SHP77 treated with DMSO at 0.1 percent for 48 hours (cell line): ENCODE measurements around the gene KLRC3.
"Not testable (repeated sequence)": the region's sequence is repeated elsewhere in the genome, so short reads cannot be mapped to it uniquely, and the experiment has no call there.

Source experiments
- DNase-seq: peaks from one replicate; lab custom pipeline; 2025; lab: John Stamatoyannopoulos, UW

KLRC3 gene

DNA sequence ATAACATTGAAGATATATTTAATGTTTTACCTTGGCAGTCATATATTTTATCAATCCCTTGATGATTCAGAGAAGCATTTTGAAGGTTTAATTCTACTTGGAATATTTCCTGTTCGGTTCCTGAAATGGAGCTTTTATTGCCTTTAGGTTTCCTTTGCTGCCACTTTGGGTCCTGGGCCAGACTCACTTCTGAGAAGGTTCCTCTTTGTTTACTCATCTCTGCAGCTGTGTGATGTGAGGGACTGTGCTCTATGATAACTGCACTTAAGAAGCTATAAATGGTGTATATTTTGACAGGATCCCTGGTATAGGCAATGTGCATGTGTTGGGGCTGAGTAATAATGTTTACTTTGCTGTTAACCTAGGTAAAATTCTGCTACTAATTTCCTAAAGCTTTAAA is at the start of gene KLRC3:
Gene KLRC3, minus strand, starts transcription at position 262 of the 400 bp plus-strand sequence. Its CDS starts 45 bp downstream, at position 217.
- DNase-seq = not testable (repeated sequence)

DNA sequence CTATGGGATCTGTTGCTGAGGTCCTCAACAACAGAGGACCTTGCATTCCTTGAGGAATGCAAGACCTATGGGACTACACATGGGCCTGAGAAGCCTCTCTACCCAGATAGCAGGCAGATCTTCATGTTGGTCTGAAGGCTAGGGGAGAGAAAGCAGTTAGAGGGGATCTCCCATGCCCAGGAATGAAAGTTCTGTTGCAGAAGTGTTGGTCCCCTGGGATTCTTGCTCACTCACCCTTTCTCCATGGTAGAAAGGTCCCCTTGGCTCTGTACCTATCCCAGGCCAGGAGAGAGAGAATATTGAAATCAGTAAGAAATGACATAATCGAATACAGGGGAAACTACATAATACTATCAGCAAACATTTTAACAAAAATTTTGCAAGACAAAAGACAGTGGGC is 49.3 kb upstream of the KLRC3 start:
- no peak for DNase-seq

DNA sequence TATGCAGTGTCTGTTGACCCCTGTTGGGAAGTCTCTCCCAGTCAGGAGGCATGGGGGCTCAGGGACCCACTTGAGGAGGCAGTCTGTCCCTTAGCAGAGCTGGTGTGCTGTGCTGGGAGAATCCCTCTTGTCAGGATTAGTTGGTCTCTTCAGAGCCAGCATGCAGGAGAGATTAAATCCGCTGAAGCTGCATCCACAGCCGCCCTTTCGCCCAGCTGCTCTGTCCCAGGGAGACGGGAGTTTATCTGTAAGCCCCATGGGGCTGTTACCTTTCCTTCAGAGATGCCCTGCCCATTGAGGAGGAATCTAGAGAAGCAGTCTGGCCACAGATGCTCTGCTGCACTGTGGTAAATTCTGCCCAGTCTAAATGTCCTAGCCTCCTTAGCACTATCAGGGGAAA is 45.9 kb upstream of the KLRC3 start:
- no peak for DNase-seq

DNA sequence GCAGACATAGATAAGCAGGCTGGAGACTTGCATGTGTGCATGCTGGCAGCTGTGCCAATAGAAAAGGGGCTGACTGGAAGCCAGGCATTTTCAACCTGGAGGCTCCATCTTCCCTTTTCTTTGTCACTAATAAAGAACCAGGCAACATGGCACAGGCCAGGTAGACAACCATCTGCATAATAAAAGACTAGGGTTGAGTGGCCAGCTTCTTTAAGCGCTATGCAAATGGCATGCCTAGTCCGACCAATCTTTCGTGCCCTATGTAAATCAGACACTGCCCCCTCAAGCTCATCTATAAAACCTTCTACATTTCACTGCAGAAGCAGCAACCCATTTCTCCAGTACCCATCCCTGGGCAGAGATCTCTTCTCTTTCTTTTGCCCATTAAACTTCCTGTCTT is 37.4 kb upstream of the KLRC3 start:
- DNase-seq = no peak

DNA sequence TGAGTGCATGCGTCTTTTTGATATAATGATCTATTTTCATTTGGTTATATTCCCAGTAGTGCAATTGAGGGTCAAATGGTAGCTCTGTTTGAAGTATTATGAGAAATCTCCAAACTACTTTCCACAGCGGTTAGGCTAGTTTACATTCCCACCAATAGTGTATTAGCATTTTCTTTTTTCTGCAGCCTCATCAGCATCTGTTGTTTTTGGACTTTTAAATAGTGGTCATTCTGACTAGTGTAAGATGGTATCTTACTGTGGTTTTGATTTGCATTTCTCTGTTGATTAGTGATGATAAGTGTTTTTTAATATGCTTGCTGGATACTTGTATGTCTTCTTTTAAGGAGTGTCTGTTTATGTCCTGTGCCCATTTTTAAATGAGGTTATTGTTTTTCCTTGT is 36.5 kb upstream of the KLRC3 start:
- no peak for DNase-seq

DNA sequence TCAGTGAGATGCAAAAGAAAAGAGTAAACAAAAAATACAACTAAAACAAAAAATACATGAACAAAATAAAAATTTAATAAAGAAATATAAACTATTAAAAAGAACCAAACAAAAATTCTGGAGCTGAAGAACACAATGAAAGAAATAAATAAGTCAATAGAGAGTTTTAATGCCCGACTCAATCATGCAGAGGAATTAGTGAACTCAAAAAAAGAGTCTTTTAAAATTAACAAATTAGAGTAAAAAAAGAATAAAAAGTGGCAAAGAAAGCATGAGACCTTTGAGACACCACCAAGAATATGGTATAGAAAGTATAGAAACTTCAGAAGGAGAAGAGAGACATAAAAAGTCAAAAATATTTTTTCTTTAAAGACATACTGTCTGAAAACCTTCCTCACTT is 35.4 kb upstream of the KLRC3 start:
- no peak for DNase-seq

DNA sequence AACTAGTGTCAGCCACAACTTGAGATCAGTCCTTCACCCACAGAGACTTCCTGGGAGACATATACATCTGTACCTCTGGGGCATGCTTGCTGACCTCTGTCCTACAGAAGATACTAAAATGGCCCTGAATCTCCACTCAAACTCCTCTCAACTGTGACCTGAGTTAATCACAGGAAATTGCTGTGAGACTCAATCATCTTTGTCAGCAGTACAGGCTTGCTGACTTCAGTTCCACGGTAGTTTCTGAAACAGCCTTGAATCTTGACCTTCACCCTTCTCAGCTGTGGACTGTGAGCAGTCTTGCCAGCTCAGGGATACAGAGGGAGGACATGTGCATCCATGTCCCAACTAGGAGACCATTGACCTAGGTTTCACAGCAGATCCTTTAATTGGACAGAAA is 34.1 kb upstream of the KLRC3 start:
- no peak for DNase-seq

DNA sequence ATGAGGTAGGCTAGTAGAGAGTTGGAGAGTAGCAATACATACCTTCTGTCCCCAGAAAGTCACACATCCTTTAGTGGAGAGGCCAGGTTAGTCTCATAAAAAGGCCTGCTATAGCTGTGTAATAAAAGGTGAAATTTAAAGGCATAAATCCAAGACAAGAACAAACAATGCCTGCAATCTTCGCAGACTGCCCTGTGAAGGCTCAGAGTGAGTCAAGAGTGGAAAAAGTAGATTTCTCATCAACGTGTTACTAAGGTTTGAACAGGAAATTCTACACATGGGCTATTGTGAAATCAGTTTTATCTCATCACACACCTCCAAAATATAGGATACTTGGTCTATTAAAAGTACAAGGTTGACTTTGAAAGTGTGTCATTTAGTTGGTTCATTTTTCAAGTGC is 32.8 kb upstream of the KLRC3 start, which contains the start of gene KLRC1:
Gene KLRC1, minus strand, starts transcription at position 222 of the 400 bp plus-strand sequence. CDS start 2,221 bp downstream, outside the sequence.
- no peak for DNase-seq

DNA sequence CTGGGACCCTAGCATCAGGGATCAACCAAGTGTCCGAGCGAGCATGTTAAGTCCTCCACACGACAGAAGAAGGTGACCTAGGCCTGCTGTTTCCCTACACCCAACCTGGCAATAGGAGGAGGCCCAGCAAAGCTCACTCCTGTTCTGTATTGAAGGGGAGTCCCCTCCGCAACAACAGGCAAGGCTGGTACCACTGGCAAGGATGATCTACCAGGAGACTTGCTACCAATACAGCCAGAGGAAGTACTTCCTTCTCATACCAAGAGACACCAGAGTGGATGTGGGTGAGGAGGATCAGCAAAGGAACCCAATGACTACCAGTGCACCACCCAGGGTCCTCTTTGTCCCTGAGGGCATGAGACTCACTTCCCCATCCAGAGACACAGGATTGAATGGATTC is 27.8 kb upstream of the KLRC3 start:
- DNase-seq = no peak

DNA sequence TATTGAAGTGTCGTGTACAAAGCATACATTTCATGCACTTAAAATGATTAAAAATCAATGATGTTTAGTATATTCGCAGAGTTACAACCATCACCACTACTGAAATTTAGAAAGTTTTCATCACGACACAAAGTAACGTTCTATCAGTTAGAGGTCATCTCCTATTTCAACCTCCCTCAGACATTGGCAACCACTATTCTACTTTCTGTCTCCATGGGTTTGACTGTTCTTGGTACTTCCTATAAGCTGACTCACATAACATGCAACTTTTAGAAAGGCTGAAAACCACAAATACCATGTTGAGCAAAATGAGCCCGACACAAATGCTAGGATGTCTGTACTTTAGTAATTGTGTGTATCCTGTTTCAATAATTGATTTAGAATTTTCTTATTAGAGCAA is 25.7 kb upstream of the KLRC3 start:
- not testable (repeated sequence) for DNase-seq

DNA sequence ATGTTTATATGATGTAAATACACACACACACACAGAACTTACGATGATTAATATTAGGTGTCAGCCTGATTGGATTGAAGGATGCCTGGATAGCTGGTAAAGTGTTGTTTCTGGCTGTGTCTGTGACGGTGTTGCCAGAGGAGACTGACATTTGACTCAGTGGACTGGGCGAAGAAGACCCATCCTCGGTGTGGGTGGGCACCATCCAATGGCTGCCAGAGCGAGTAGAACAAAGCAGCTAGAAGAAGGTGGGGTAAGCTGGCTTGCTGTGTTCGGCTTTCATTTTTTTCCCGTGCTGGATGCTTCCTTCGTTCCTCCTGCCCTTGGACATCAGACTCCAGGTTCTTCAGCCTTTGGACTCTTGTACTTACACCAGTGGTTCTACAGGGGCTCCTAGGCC is 20.7 kb upstream of the KLRC3 start:
- DNase-seq = not testable (repeated sequence)

DNA sequence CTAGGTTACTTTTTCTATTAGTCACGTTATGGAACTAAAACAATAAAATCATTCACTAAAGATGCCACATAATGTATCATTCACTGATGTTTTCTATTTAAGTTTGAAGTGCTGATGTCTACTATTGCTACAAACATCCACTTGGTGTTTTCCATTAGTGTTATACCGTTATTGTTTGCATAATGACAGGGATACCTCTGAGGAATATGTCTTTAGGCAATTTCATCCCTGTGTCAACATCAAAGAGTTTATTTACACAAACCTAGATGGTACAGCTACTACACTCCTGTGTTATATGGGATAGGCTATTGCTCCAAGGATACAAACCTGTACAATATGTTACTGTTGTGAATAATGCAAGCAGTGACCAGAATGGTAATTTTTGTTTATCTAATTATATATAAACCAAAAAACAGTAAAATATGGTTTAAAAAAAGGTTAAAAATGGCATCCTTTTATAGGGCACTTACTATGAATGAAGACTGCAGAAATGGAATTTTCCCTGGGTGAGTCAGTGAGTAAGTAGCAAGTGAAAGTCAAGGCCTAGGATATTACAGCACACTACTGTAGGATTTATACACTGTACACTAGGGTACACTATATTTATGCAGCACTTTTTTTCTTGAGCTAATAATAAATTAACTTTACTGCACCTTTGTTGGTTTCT is 19.3 kb upstream of the KLRC3 start:
- DNase-seq = peak; percentile 33

DNA sequence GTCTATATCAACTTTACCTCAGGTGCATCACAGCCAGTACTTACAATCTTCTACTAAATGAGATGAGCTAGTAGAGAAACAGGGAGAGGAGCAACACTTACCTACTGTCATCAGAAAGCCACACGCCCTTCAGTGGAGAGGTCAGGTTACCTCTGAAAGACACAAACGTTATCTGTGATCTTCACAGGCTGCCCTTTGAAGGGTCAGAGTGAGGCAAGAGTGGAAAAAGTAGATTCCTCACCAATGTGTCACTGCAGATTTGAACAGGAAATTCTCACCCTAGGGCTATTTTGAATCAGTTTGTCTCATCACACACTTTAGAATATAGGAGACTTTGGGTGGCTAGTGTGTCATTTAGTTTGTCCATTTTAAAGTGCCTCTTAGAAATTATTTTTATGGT is 17.2 kb upstream of the KLRC3 start:
- DNase-seq = not testable (repeated sequence)

DNA sequence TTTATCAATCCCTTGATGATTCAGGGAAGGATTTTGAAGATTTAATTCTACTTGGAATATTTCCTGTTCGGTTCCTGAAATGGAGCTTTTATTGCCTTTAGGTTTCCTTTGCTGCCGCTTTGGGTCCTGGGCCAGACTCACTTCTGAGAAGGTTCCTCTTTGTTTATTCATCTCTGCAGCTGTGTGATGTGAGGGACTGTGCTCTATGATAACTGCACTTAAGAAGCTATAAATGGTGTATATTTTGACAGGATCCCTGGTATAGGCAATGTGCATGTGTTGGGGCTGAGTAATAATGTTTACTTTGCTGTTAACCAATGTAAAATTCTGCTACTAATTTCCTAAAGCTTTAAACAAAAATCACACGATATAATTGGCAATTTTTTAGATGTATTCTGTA is 15.4 kb upstream of the KLRC3 start, which contains the start of gene KLRC2:
Gene KLRC2, minus strand, starts transcription at position 195 of the 400 bp plus-strand sequence. Its CDS starts 24 bp downstream, at position 171.
- peak; percentile 41 for DNase-seq

DNA sequence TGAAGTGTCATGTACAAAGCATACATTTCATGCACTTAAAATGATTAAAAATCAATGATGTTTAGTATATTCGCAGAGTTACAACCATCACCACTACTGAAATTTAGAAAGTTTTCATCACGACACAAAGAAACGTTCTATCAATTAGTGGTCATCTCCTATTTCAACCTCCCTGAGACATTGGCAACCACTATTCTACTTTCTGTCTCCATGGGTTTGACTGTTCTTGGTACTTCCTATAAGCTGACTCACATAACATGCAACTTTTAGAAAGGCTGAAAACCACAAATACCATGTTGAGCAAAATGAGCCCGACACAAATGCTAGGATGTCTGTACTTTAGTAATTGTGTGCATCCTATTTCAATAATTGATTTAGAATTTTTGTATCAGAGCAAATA is 10.2 kb upstream of the KLRC3 start:
- DNase-seq = not testable (repeated sequence)

DNA sequence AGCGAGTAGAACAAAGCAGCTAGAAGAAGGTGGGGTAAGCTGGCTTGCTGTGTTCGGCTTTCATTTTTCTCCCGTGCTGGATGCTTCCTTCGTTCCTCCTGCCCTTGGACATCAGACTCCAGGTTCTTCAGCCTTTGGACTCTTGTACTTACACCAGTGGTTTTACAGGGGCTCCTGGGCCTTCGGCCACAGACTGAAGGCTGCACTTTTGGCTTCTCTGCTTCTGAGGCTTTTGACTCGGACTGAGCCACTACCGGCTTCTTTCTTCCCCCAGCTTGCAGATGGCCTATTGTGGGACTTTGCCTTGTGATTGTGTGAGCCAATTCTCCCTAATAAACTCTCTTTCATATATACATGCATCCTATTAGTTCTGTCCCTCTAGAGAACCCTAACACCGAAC is 5.5 kb upstream of the KLRC3 start:
- not testable (repeated sequence) for DNase-seq

DNA sequence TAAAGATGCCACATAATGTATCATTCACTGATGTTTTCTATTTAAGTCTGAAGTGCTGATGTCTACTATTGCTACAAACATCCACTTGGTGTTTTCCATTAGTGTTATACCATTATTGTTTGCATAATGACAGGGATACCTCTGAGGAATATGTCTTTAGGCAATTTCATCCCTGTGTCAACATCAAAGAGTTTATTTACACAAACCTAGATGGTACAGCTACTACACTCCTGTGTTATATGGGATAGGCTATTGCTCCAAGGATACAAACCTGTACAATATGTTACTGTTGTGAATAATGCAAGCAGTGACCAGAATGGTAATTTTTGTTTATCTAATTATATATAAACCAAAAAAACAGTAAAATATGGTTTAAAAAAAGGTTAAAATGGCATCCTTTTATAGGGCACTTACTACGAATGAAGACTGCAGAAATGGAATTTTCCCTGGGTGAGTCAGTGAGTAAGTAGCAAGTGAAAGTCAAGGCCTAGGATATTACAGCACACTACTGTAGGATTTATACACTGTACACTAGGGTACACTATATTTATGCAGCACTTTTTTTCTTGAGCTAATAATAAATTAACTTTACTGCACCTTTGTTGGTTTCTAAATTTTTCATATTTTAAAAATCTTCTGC is 4.0 kb upstream of the KLRC3 start:
- not testable (repeated sequence) for DNase-seq

DNA sequence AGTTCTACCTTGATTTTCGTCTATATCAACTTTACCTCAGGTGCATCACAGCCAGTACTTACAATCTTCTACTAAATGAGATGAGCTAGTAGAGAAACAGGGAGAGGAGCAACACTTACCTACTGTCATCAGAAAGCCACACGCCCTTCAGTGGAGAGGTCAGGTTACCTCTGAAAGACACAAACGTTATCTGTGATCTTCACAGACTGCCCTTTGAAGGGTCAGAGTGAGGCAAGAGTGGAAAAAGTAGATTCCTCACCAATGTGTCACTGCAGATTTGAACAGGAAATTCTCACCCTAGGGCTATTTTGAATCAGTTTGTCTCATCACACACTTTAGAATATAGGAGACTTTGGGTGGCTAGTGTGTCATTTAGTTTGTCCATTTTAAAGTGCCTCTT is 1.8 kb upstream of the KLRC3 start:
- not testable (repeated sequence) for DNase-seq

DNA sequence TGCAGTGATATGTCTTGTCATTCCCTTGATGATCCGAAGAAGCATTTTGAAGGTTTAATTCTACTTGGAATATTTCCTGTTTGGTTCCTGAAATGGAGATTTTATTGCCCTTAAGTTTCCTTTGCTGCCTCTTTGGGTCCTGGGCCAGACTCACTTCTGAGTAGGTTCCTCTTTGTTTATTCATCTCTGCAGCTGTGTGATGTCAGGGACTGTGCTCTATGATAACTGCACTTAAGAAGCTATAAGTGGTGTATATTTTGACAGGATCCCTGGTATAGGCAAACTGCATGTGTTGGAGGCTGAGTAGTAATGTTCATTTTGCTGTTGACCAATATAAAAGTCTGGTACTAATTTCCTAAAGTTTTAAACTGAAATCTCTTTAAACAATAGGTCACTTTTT is 11.0 kb downstream of the KLRC3 start, which contains the start of gene KLRC4:
Gene KLRC4, minus strand, starts transcription at position 366 of the 400 bp plus-strand sequence. Its CDS starts 182 bp downstream, at position 184.
- peak; percentile 83 for DNase-seq

DNA sequence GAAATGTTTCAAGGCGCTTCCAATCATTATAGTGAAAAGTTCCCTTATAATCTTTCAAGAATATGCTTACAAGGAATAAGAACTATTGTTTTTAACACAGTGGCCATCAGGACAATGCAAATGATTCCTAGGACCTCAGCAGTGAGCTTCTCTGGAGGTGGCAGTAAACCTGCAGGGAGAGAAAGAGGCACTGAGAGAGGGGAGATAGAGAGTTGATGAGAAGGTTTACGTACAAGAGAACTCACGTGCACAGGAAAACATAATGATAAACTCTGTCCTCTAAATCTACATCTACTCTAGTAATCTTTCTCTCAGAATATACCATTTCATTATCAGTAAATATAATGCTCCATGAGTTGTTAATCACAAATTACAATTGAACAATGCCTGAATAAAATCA is 11.6 kb downstream of the KLRC3 start:
- no peak for DNase-seq

DNA sequence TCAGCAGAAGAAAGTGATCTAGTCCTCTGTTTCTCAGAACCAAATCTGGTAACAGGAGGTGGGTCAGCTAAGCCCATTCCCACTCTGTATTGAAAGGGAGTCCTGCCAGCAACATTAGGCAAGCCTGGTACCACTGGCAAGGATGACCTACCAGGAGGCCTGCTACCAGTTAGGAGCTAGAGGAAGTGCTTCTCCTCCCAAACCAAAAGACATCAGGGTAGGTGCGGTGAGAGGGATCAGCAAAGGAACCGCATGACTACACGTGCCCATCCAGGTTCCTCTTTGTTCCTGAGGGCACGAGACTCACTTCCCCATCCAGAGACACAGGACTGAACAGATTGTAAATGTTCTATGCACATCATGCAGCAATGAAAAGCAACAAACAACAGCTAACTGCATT is 13.7 kb downstream of the KLRC3 start:
- no peak for DNase-seq

DNA sequence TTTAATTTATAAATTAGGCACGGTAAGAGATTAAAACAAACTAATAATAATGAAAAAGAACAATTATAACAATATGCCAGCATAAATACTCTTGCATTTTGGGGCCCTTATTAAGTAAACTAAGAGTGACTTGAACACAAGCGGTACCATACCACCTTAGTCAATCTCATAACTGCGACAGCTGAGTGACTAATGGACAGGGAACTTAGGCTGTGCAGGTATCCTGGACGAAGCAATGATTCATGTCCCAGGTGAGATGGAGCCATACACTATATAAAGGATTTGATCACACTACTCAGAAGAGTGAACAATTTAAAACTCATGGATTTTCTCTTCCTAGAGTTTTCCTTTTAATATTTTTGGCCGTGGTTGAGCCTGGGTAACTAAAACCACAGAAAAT is 15.1 kb downstream of the KLRC3 start:
- no peak for DNase-seq

DNA sequence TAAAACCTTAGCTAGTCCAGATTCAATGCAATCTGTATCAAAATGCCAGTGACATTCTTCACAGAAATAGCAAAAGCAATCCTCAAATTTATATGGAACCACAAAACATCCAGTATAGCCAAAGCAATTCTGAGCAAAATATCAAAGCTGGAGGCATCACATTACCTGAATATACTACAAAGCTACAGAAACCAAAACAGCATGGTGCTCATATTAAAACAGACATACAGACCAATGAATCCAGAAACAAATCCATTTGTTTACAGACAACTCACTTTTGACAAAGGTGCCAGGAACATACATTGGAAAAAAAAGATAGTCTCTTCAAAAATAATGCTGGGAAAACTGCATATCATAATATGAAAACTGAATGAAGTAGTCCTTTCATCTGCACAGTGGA is 15.6 kb downstream of the KLRC3 start:
- no peak for DNase-seq
